BJ (cell line): ENCODE measurements around the gene SMARCD3. TPM values are rescaled to one million over a fixed set of nuclear protein-coding genes. Genes with fewer than 3 reads are reported as not detected.

Experiments
- CTCF ChIA-PET: fragments of 350-600 bp; formaldehyde crosslinking; extraction: SDS; loops from one replicate; lab custom pipeline; 2021; ENCODE audit warnings: antibody characterized with exemption, inconsistent platforms; lab: Yijun Ruan, JAX
- POLR2A ChIA-PET: fragments of 300-600 bp; sonication (Branson Sonifier 250); formaldehyde crosslinking; extraction: SDS; loops from one replicate; lab custom pipeline; 2021; ENCODE audit warnings: antibody characterized with exemption; lab: Charles Lee
- DNase-seq: peaks from one replicate; pipeline ENCODE4 v3.0.0-alpha.2; 2011; ENCODE audit warnings: low read depth
- H3K27me3 ChIP-seq: 2 replicates; pipeline ENCODE4 v1.6.0; 2011; ENCODE audit warnings: low read length; ENCODE audit not compliant: control insufficient read depth, insufficient read depth
- H3K36me3 ChIP-seq: 2 replicates; pipeline ENCODE4 v1.5.1; 2011; ENCODE audit warnings: low read length; ENCODE audit not compliant: control insufficient read depth, insufficient read depth
- H3K4me3 ChIP-seq: 2 replicates; pipeline ENCODE4 v1.5.1; 2011; ENCODE audit warnings: low read depth, mild to moderate bottlenecking, control low read depth, low read length
- polyA plus RNA-seq: library from polyadenylated mRNA; depleted of rRNA; stranded (reverse); fragments of >200 nt; gene quantifications from 2 replicates; pipeline ENCODE4 v1.2.3, GENCODE V29; 2011
- TF ChIP-seq, protein P1 (sequence below): IDR thresholded peaks from 2 replicates; pipeline ENCODE4 v1.5.1; 2011; ENCODE audit warnings: low read depth, mild to moderate bottlenecking, control low read depth, inconsistent platforms, low read length, moderate library complexity; ENCODE audit not compliant: insufficient read depth

SMARCD3 gene
- polyA plus RNA-seq, 1 experiment, result 46.6 TPM

GRCh38 chr7:151240942-151241754 is 7.3 kb downstream of the SMARCD3 start:
- ChIA-PET POLR2A (no interaction called here), CTCF (interaction anchor here (1.3 kb wide), 1 partner anchor 8 kb away, joined by 5 read pairs; the partner anchor contains the start of gene CHPF2)
- TF ChIP-seq, protein P1, sequence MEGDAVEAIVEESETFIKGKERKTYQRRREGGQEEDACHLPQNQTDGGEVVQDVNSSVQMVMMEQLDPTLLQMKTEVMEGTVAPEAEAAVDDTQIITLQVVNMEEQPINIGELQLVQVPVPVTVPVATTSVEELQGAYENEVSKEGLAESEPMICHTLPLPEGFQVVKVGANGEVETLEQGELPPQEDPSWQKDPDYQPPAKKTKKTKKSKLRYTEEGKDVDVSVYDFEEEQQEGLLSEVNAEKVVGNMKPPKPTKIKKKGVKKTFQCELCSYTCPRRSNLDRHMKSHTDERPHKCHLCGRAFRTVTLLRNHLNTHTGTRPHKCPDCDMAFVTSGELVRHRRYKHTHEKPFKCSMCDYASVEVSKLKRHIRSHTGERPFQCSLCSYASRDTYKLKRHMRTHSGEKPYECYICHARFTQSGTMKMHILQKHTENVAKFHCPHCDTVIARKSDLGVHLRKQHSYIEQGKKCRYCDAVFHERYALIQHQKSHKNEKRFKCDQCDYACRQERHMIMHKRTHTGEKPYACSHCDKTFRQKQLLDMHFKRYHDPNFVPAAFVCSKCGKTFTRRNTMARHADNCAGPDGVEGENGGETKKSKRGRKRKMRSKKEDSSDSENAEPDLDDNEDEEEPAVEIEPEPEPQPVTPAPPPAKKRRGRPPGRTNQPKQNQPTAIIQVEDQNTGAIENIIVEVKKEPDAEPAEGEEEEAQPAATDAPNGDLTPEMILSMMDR, result no peak

DNA sequence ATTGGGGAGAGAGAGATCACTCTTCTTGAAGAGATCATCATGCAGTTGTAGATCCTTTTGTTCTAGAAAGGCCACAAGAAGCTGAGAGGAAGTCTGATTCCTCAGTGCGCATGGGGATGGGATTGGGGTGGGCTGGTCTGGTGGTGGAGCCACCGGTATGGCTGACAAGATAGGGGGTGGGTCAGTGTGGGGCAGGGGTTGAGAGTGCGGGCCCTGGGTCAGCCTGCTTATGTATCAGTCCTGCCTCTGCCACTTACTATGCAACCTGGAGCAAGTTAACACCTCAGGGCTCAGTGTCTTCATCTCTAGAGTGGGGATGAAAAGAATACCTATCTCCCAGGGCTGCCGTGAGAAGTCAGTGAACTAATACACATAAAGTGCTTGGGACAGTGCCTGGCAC is 8.0 kb downstream of the SMARCD3 start:
- Histone ChIP-seq H3K27me3 (no peaks in the 10 kb centered on the region), H3K4me3 (no peak overlapping the region), H3K36me3 (peaks cover 34% of the 10 kb centered on the region)
- ChIA-PET CTCF (no interaction called here), POLR2A (no interaction called here)
- TF ChIP-seq, protein P1, result no peak
- DNase-seq, result no peak

More at GRCh38 chr7:151240942-151241754, 7.3 kb downstream of the SMARCD3 start:
- H3K4me3 ChIP-seq, result no peak overlapping the region
- DNase-seq, result no peak
- peaks cover 31% of the 10 kb centered on the region for H3K36me3 ChIP-seq
- no peaks in the 10 kb centered on the region for H3K27me3 ChIP-seq

GRCh38 chr7:151239837-151240459 is 8.5 kb downstream of the SMARCD3 start:
- ChIA-PET CTCF (no interaction called here), POLR2A (no interaction called here)
- peaks cover 40% of the 10 kb centered on the region for H3K36me3 ChIP-seq
- TF ChIP-seq, protein P1, result no peak
- no peak overlapping the region for H3K4me3 ChIP-seq
- H3K27me3 ChIP-seq, result no peaks in the 10 kb centered on the region
- no peak for DNase-seq

DNA sequence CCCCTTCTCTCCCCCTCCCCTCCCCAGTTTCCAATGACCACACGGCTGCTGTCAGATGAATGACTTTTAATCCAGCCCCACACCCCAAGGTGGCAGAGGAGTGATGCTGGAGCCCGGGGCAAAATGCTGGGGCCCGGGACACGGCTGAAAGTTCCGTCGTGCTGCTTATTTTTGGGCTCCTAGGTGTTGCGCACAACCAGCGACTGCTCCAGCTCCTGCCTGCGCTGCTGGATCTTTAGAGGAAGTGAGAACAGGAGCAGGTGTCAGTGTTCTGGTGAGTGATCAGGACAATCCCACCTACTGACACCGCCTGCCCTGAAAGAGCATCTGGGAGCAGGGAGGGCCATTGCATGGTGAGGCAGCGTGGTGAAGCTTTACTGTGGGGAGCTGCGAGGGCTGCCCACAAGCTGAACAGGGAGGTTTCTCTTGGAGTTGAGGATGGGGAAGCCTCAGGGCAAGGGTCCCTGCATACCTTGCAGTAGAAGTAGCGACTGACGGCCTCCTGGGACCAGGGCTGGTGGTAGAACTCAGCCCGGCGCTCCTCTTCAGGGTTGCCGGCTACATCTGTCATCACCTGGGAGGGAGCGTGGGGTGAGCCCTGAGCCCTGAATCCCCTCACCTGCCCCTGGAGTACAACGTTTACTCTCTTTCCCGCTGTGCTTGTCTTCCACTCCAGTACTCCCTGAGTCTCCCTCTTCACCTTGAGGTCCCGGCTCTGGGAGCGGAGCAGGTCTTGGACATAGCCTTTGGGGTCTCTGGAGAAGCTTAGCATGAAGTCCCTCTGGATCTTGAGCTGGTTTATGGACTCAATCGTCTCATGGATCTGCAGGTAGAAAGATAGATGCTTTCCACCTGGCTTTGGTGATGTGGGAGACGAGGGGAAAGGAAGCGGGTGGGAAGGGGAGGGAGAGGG is 9.3 kb downstream of the SMARCD3 start:
- DNase-seq, result no peak
- H3K4me3 ChIP-seq, result no peak overlapping the region
- TF ChIP-seq, protein P1, result no peak
- POLR2A ChIA-PET, result no interaction called here
- H3K27me3 ChIP-seq, result no peaks in the 10 kb centered on the region
- peaks cover 41% of the 10 kb centered on the region for H3K36me3 ChIP-seq
- CTCF ChIA-PET, result no interaction called here
